CD4-positive, alpha-beta T cell treated with Interleukin-15 for 4 hours (primary cell): ENCODE measurements around the gene GPR108.
A peak's percentile ranks its signal among the peaks of the same experiment; 100 is the strongest.

Experiments
- DNase-seq: peaks from one replicate; pipeline ENCODE4 v3.0.0-alpha.2; 2020; ENCODE audit warnings: low spot score

GPR108 gene

DNA sequence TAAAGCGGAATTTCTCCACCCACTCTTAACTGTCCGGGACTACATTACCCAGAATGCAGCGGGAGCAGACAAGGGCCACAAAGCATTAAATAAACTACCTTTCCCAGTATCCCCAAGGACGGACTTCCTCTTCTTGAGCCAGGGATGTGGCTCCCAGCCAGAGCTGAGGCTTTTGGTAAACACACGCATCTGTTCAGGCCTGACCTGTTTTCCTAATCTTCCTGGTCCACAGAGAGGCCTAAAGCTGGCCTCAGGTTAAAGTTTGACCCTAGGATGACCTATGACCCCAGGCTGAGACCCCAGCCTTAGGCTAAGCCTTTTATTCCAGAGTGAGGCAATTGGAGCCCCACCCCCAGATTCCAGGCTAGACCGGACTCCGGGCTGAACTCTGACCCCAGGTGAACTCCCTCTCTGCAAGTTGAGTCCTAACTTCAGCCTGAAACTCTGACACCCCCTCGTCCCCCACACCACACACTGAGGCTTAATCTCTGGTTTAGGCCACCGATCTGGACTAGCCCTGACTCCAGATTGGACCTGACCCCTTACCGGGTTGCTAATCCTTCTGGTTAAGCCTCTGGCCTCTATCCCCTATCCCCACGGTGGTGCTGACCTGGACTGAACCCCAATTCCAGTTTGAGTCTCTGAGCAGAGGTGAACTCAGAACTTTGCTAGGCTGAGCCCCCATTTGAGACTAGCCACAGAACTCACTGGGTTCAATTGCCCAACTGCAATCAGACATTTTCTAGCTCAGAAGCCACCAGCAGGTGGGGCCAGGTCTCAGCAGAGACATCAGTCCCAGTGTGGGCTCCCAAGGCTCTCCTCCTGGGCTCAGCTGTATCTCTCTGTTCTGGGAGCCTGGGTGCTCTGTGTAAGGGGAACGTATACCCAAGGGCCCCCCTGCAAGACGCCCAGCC is 750 bp upstream of the GPR108 start:
- peak; percentile 81 for DNase-seq

- DNase-seq = no peak
Observed at GRCh38 chr19:6736917-6737283, 480 bp downstream of the GPR108 start.

DNA sequence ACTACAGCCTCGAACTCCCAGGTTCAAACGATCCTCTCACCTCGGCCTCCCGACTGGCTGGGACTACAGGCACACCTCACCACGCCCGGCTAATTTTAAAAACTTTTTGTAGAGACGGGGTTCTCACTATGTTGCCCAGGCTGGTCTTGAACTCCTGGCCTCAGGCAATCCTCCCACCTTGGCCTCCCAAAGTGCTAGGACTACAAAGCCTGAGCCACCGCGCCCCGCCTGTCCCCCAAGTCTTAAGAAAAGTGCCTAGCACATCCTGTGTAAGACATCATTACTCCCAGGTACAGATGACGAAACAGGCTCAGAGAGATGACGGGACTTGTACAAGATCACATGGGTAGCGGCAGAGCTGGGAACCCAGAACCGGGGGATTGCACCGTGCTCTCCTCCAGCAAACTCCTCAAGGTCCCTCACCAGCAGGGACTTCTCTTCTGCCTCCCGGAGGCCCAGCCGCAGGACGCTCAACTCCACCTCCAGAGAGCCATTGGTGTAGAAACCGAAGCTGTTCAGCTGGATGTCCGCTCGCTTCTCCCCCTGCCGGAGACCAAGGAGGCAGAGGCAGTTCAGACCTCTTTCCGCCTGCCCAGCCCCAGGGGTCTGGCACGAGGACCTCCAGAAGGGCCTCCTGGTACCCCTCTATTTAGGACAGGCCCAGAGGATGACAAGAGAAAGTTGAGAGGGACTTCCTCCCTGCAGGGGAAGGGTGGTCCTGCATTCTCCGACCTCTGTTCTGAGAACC is 1.0 kb downstream of the GPR108 start:
- DNase-seq = peak; percentile 70

DNA sequence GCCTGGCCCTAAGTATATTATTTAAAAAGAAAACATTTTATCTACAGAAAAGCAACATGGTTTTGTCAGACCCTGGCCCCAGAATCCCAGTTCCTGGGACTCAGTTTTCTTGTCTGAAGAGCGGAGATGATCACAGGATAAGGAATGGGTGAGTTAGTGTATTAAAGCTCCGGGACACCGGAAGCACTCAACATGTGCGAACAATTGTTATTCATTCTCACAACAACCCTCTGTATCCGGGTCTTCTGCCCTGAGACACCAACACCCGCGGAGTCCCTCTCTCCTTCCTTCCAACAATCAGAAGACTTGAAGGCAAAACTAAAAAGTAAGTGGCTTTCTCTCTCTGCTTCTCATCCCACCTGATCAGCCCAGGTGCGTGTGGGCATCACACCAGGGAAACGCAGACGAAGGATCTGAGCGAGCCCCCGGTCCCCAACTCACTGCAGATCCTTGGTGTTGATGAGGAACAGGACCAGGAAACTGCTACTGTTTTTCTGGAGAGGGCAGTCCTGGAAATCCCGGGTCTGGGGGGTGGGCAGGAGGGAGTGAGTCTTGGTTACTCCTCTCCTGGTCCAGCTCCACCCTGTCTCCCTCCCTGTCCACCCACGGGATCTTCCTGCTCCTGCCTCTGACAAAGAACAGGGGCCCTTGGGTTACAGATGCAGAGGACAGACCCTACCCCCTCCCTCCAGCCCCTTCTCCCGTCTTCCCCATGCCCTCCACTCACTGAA is 2.0 kb downstream of the GPR108 start:
- no peak for DNase-seq

DNA sequence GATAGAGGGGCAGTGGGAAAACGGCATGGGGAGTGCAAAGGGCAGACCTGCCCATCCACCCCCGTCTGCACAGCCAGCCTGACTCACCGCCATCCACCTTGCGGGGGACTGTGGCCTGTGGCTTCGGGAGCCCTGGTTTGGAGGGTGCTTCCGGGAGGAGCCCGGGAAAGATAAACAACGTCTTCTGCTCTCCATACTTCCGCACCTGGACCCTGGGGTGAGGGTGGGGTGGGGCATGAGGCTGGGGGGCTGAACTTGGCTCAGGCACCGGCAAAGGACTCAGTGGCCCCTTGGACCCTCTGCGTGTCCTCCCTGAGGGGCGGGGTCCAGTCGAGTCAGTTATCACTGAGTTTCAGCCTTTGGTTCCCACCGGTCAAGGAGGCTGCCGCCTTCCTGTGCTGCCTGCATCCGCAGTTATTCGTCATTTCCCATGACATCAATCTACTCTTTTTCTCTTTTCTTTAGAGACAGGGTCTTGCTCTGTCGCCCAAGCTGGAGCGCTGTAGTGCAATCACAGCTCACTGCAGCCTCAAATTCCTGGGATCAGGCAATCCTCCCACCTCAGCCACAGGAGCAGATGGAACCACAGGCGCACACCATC is 3.2 kb downstream of the GPR108 start:
- DNase-seq = no peak

DNA sequence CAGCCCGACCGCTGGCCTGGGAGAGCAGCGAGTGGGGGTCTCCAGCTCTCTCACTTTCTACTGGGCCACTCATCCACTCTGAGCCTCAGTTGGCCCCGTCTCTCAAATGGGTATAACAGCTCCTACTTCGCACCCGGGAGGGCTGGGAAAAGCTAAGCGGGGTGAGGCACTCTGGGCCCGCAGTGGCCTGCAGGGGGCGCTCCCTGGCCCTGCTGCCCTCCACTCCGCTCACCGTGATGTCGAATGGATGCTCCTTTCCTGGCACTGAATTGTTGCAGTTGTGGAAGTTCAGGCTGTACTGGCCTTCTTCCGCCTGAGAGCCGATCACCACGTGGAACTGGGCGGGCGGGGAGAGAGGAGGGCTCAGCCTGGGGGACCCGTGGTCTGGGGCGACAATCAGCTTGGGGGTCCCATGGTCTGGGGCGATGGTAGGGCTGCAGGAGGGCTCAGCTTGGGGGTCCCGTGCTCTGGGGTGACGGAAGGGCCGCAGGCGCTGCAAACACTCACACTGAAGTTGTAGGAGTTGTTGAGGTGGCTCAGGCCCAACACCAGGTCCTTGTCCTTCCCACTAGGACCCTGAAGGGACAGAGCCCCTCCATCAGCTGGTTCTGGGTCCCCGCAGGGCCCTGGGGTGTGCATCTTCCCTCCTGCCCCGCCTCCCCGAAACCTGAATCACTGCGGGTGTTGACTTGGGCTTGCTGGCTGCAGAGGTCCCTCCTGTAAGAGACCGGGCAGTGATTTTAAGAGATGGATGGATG is 3.9 kb downstream of the GPR108 start:
- no peak for DNase-seq

- DNase-seq = no peak
Observed at GRCh38 chr19:6732803-6733337, 4.5 kb downstream of the GPR108 start.

GRCh38 chr19:6731822-6732221 is 5.6 kb downstream of the GPR108 start:
- DNase-seq = no peak

- no peak for DNase-seq
Observed at GRCh38 chr19:6730941-6731670, 6.3 kb downstream of the GPR108 start.

DNA sequence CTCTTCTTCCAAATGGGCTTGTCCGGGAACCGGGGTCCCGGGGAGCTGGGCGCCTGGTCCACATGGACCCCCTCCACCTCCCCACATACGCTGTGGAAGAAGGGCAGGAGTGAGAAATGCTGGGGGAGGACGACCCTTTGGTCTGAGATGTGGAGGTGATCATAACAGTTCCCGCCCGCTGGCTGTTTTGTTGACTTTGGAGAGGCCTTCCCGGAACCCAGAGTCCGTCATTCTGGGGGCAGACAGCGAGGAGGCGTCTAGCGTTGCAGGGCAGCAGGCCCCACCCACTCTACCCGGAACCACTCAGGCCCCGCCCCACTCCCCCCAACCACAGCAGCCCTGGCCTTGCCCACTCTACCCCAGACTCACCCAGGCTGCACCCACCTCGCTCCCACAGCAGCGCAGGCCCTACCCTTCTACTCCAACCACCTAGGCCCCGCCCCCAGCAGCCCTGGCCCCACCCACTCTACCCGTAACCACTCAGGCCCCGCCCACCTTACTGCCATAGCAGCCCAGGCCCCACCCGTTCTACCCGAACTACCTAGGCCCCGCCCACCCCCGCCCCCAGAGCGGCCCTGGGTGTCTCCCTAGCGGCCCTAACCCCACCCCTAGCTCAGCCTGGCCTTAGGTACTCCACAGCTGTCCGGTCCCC is 7.1 kb downstream of the GPR108 start:
- no peak for DNase-seq

- no peak for DNase-seq
Observed at GRCh38 chr19:6729573-6730152, 7.7 kb downstream of the GPR108 start.

DNA sequence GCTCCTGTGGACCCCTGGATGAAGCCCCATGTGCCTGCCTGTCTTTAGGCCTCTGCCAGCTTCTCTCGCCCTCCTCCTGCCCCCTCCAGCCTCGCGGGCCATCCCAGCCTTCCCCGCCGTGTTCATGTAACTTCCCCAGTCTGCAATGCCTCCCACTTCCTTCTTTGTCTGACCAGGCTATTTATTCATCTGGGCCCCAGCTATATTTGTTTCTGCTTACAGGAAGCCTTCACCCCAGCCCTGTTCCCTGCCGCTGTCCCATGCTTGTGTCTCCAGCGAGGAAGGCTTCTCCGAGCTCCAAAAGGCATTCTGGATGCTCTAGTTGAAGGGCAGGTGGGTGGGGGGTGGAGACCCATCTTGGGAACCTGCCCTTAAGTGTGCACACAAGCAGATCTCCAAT is 9.0 kb downstream of the GPR108 start:
- no peak for DNase-seq

DNA sequence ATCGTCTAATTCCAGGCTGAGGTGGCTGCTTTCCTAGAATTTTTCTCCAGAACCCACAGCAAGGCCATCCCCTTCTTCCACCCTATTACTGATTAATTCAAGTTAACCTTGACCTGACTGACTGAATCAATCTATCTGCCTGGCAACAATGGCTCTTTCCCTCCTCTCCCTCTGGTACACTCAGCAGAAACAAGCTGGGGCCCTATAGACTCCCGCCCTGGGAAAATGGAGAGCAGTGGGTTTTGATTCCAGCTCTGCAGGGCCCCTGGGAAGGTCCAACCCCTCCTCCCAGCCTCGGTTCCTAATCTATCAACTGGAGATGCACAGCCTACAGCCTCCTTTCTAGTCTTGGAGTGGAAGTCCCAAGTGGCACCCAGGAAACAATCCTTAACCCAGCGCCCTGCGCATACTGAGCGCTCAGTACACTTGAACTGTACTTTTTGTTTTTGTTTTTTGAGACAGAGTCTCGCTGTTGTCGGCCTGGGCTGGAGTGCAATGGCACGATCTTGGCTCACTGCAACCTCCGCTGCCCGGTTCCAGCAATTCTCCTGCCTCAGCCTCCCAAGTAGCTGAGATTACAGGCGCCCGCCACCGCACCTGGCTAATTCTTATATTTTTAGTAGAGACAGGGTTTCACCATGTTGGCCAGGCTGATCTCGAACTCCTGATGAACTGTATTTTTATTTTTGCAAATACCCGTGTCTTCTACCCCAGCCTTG is 11.7 kb downstream of the GPR108 start:
- DNase-seq = no peak

DNA sequence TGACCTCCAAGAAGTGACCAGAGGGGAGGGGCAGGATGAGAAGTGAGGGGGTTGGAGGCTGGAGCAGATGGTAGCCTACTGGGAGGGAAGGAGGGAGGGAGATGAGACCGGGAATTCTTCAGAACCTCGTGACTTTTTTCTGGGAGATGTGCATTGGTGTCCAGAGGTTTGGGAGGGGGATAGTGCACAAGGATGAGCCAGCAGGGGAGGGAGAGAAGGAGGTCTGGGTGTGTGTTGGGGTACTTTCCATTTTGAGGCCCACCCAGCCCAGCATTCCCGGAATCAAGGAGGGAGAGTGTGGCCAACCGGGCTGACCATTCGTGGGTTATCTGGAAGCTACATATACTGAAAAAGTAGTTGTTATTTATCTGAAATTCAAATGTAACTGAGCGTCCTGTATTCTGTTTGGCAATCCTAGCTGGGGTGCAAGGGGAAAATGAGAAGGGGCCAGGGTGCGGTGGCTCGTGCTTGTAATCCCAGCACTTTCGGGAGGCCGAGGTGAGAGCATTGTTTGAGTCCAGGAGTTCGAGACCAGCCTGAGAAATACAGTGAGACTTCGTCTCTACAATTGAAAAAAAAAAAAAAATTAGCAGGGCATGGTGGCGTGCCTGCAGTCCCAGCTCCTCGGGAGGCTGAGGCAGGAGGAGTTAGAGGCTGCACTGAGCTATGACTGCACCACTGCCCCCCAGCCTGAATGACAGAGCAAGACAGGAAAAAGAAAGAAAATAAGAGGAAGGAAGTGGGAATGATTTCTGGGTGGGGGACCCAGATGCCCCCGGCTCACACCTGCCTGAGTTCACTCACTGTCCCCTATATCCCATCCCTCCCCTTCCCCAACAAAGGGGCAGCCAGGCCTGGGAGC is 12.5 kb downstream of the GPR108 start:
- DNase-seq = no peak

- DNase-seq = no peak
Observed at GRCh38 chr19:6723738-6724137, 13.6 kb downstream of the GPR108 start.

- no peak for DNase-seq
Observed at GRCh38 chr19:6723108-6723618, 14.2 kb downstream of the GPR108 start.

- no peak for DNase-seq
Observed at GRCh38 chr19:6721773-6722172, 15.6 kb downstream of the GPR108 start.

DNA sequence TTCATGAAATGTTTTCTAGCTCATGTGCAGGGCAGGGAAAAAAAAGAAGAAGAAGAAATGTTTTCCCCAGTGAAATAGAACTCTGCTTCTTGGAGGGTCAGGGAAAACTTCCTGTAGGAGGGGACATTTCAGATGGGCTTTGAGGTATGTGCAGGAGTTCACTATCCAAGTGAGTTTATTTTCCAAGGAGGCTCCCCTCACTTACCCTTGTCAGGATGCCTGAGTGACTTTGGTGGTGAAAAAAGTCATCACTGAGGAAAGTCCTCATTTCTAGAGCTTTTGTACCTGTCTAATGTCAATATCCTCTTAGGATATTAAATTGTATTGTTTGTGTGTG is 16.3 kb downstream of the GPR108 start:
- DNase-seq = no peak
